Prostate gland (tissue), 2 donors: ENCODE data around the gene NOD2. TPM values are rescaled to one million over a fixed set of nuclear protein-coding genes. Genes with fewer than 3 reads are reported as not detected.

ENCODE experiments used
- DNase-seq: peaks from one replicate; pipeline ENCODE4 v3.0.0-alpha.2; 2019; ENCODE audit warnings: low spot score
- H3K27ac ChIP-seq, 2 donors: fragments of 200-600 bp; sonication (generic); 2 replicates each; pipeline ENCODE4 v1.5.1; 2017 to 2019
- H3K27me3 ChIP-seq: fragments of 200-600 bp; sonication (generic); replicated peaks from 2 replicates; pipeline ENCODE4 v1.5.1; 2019; ENCODE audit not compliant: insufficient read depth
- H3K36me3 ChIP-seq, 2 donors: fragments of 200-600 bp; sonication (generic); 1 replicate in 1 of 2; 2 replicates in 1 of 2; pipeline versions ENCODE4 v1.5.1 to v1.8.1; 2017 to 2019
- H3K4me1 ChIP-seq: fragments of 200-600 bp; sonication (generic); replicated peaks from 2 replicates; pipeline ENCODE4 v1.5.1; 2019
- H3K4me3 ChIP-seq, 2 donors: fragments of 200-600 bp; sonication (generic); 2 replicates each; pipeline ENCODE4 v1.5.1; 2017 to 2019
- H3K9me3 ChIP-seq: fragments of 200-600 bp; sonication (generic); 2 replicates; pipeline ENCODE4 v1.5.1; 2017
- POLR2A ChIP-seq: fragments of 450-650 bp; IDR thresholded peaks from one replicate; pipeline ENCODE4 v1.6.1; 2016; ENCODE audit warnings: antibody characterized with exemption, mild to moderate bottlenecking
- POLR2AphosphoS5 ChIP-seq: sonication (generic); formaldehyde crosslinking; IDR thresholded peaks from one replicate; pipeline ENCODE4 v1.6.1; 2017; ENCODE audit warnings: antibody characterized with exemption
- WGBS: methylation state at CpG from one replicate; pipeline ENCODE4 v1.1.5; 2018; 5-methylcytosine and 5-hydroxymethylcytosine counted together
- intact Hi-C: fragments of 100-400 bp; cut with DNase I; formaldehyde crosslinking; loops from one replicate; pipeline ENCODE4 v1.14.2; 2022
- total RNA-seq, 2 donors: library from RNA; depleted of rRNA; stranded (reverse); fragments of >200 nt; gene quantifications; one replicate each; pipeline ENCODE4 v1.1.0, GENCODE V29; 2016
- TF ChIP-seq, protein P1 (sequence below), 4 experiments: fragments of 200-600 bp in 2 of 4; fragments of 450-650 bp in 2 of 4; sonication (generic) in 2 of 4; IDR thresholded peaks; 1 replicate in 3 of 4; 2 replicates in 1 of 4; pipeline ENCODE4 v1.5.1; 2016 to 2019; ENCODE audit warnings: antibody characterized with exemption in 4 of 4, mild to moderate bottlenecking in 2 of 4, moderate library complexity in 2 of 4

The NOD2 gene
- total RNA-seq, 2 donors from 2014 or later: 2.8 to 5.6 TPM

DNA sequence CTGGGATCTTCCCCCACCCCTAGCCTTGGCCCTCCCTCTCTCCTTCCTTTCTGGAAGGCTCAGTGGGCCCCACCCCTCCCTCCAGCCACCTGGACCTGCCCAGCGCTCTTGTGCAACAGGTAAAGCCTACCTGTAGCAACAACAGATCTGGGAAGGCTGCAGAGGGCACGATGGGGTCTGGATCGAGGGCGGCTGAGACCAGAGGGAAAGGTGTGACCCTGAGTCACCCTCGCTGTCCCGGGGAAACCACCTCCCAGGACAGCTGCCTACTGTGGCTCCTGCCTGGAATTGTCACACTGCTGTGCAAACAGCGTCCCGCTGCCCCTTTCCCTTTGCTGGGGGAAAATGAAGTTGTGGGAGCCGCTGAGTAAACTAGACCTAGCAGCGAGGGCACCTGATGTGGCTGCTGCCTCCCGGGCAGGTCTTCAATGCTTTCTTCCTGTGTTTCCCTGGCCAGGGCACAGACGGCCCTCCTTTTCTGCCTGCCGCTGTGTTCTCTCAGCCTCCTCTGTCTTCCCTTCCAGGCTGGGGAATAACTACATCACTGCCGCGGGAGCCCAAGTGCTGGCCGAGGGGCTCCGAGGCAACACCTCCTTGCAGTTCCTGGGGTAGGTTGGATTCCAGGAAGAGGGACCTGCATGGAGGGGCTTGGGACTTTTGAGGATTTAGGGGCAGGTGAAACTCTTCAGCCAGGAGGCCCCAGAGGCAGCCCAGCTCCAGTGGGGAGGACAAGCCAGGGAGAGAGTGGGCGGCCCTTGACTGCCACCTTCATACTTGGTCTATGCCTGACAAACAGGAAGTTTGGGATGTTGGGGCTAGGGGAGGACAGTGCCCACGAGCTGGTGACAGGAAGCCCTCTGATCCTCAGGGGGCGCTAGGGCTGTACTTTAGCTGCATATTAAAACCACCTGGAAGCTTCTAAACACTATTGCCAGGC is 26.3 kb downstream of the NOD2 start:
- intact Hi-C loops: no loop called here
- H3K27ac ChIP-seq: peak overlapping the region; percentile 12 to 62
- no peaks in the 10 kb centered on the region for H3K4me1 ChIP-seq
- no peaks in the 10 kb centered on the region for H3K36me3 ChIP-seq
- 55% methylated on average over 20 of the region's 20 CpGs for WGBS
- no peaks in the 10 kb centered on the region for H3K27me3 ChIP-seq
- H3K9me3 ChIP-seq: no peaks in the 10 kb centered on the region
- TF ChIP-seq POLR2A: no peak
- TF ChIP-seq POLR2AphosphoS5: peak; percentile 7
- TF ChIP-seq, protein P1, sequence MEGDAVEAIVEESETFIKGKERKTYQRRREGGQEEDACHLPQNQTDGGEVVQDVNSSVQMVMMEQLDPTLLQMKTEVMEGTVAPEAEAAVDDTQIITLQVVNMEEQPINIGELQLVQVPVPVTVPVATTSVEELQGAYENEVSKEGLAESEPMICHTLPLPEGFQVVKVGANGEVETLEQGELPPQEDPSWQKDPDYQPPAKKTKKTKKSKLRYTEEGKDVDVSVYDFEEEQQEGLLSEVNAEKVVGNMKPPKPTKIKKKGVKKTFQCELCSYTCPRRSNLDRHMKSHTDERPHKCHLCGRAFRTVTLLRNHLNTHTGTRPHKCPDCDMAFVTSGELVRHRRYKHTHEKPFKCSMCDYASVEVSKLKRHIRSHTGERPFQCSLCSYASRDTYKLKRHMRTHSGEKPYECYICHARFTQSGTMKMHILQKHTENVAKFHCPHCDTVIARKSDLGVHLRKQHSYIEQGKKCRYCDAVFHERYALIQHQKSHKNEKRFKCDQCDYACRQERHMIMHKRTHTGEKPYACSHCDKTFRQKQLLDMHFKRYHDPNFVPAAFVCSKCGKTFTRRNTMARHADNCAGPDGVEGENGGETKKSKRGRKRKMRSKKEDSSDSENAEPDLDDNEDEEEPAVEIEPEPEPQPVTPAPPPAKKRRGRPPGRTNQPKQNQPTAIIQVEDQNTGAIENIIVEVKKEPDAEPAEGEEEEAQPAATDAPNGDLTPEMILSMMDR (IDR thresholded peaks at IDR 0.05): no peak
- H3K4me3 ChIP-seq: no peak overlapping the region
- DNase-seq: peak; percentile 68

DNA sequence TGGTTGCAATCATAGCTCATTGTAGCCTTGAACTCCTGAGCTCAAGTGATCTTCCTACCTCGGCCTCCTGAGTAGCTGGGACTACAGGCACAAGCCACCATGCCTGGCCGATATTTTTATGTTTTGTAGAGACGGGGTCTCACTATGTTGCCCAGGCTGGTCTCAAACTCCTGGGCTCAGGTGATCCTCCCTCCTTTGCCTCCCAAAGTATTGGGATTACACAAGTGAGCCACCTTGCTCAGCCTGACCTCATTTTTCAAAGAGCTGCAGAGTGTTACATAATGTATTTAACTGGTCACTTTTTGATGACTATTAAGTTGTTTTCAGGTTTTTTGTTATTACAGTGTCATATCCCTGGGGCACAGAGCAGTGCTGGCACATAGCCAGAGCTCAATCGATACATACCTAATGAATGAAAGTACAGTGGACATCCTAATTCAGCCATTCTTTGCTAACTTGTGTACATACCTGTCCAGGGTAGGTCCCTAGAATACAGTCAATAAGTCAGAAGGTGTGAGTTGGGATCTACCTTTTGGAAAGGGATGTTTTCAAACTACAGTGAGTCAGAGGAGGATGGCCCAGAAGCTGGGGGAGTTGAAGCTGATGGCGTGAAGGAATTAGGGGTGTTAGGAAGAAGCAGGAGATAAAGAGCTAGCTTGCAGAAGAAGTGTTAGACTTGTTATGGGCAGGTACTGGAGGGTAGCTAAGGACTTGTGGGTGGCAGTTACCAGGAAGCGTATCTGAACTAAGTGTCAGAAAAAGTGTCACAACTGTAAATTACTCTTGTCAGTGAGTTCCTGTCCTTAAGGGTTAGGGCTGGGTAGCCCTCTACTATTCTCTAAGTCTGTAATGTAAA is 28.4 kb downstream of the NOD2 start:
- Histone ChIP-seq H3K4me3 (no peak overlapping the region), H3K36me3 (no peaks in the 10 kb centered on the region), H3K9me3 (no peaks in the 10 kb centered on the region), H3K27ac (no peak overlapping the region), H3K4me1 (no peaks in the 10 kb centered on the region), H3K27me3 (no peaks in the 10 kb centered on the region)
- 88% methylated on average over 6 of the region's 6 CpGs for WGBS
- intact Hi-C loops: no loop called here
- no peak for DNase-seq
- TF ChIP-seq POLR2A (no peak), POLR2AphosphoS5 (no peak)
- TF ChIP-seq, protein P1 (IDR thresholded peaks at IDR 0.05): no peak

DNA sequence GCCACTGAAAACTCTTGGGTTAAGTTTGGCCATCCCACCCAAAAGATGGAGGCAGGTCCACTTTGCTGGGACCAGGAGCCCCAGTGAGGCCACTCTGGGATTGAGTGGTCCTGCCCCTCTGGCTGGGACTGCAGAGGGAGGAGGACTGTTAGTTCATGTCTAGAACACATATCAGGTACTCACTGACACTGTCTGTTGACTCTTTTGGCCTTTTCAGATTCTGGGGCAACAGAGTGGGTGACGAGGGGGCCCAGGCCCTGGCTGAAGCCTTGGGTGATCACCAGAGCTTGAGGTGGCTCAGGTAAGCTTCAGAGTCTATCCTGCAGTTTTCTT is 29.0 kb downstream of the NOD2 start:
- Histone ChIP-seq H3K27ac (no peak overlapping the region), H3K36me3 (no peaks in the 10 kb centered on the region), H3K4me3 (no peak overlapping the region), H3K4me1 (no peaks in the 10 kb centered on the region), H3K27me3 (no peaks in the 10 kb centered on the region), H3K9me3 (no peaks in the 10 kb centered on the region)
- DNase-seq: no peak
- 100% methylated on average over 1 of the region's 1 CpG for WGBS
- intact Hi-C loops: no loop called here
- TF ChIP-seq POLR2A (no peak), POLR2AphosphoS5 (no peak)
- TF ChIP-seq, protein P1 (IDR thresholded peaks at IDR 0.05): no peak

DNA sequence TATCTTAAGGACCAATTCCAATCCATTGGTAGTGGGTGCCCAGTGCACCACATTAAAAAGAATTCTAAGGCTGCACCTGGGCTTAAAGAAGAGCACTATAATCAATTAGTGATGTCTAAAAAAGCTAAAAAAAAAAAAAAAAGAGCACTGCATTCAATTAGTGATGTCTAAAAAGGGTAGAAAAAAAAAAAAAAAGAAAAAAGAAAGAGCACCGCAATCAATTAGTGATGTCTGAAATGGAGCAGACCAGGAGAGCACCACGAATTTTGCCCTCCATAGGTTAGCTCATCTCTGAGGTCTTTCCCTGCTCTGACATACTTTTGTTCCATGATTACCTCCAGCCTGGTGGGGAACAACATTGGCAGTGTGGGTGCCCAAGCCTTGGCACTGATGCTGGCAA is 29.6 kb downstream of the NOD2 start:
- WGBS: 90% methylated on average over 2 of the region's 2 CpGs
- no peak for DNase-seq
- Histone ChIP-seq H3K36me3 (no peaks in the 10 kb centered on the region), H3K4me1 (no peaks in the 10 kb centered on the region), H3K27ac (no peak overlapping the region), H3K27me3 (no peaks in the 10 kb centered on the region), H3K4me3 (no peak overlapping the region), H3K9me3 (no peaks in the 10 kb centered on the region)
- intact Hi-C loops: no loop called here
- TF ChIP-seq POLR2AphosphoS5: no peak

DNA sequence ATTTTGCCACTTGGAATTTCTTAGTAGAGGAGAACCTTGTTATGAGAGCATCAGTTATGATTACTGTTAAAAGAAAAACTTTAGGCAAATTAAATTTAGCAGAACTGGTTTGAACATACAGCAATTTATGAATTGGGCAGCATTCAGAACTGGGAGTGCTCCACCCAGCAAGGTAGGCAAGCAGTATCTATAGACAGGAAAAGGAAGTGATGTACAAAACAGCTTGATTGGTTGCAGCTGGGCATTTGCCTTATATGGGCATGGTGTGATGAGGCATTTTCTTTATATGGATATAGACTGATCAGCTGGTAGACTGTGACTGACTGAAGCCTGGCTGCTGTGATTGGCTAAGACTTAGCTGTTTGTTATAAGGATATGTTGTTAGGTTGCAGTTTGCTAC is 30.9 kb downstream of the NOD2 start:
- no peaks in the 10 kb centered on the region for H3K9me3 ChIP-seq
- TF ChIP-seq, protein P1 (IDR thresholded peaks at IDR 0.05): no peak
- TF ChIP-seq POLR2AphosphoS5: no peak
- no peak for TF ChIP-seq POLR2A
- no peaks in the 10 kb centered on the region for H3K36me3 ChIP-seq
- no peak overlapping the region for H3K4me3 ChIP-seq
- H3K4me1 ChIP-seq: no peaks in the 10 kb centered on the region
- no peaks in the 10 kb centered on the region for H3K27me3 ChIP-seq
- intact Hi-C loops: no loop called here
- H3K27ac ChIP-seq: no peak overlapping the region
- DNase-seq: no peak
